ENCODE data around the gene THBS1. TPM values are rescaled to one million over a fixed set of nuclear protein-coding genes. Genes with fewer than 3 reads are reported as not detected.

THBS1 gene
- total and polyA plus RNA-seq, 4 experiments from 2014 or later: 0.77 to 7.6 (median 2.6) TPM

DNA sequence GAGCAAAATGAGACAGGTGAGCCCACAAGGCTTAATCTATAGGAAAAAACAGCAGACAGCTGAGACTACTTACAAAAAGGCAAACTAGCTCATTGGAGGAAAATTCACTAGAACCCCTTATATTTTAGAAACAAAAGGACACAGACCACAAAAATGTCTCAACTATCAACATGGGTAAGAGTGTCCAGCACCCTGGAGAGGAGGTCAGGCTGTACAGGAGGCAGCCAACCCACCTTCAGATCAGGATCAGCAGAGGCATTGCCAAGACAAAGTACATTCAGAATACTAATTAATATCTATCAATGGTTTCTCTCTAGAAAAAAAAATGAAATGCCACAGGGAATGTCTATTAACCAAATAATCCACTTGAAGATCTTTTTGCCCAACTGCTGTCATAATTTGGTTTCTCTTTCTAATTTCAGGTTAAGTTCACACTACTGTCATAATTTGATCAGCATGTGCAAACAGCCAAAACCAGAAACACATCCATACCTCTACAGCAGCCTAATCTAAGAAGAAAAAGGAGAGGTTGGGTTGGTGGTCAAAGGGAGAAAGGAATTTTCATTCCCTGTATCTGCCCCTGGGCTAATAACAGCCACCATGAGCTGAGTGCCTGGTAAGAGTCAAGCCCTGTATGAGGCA lies 26.0 kb upstream of the THBS1 start:
- no peaks in the 10 kb centered on the region for H3K36me3 ChIP-seq (ENCODE audit: insufficient read depth, low read length)
- no peak for DNase-seq
- no peak overlapping the region for H3K27ac ChIP-seq (ENCODE audit: low read depth, low read length)
- intact Hi-C loops (cut with micrococcal nuclease): no loop called here
- Mint-ChIP-seq H3K4me1 (no peaks in the 10 kb centered on the region), H3K36me3 (no peaks in the 10 kb centered on the region), H3K9me3 (peaks cover 0 to 2% (median 0%) of the 10 kb centered on the region in 8 donors), H3K4me3 (no peak overlapping the region), H3K27ac (no peak overlapping the region), H3K27me3 (peaks cover 2 to 12% of the 10 kb centered on the region in 2 donors)
- no peaks in the 10 kb centered on the region for H3K27me3 ChIP-seq (ENCODE audit: insufficient read depth, low read length)
- POLR2A ChIA-PET (ENCODE audit: partially characterized antibody): no interaction called here
- CTCF ChIA-PET (ENCODE audit: partially characterized antibody): no interaction called here
- H3K4me1 ChIP-seq (ENCODE audit: insufficient read depth, low read length): no peaks in the 10 kb centered on the region
- no peak overlapping the region for H3K4me3 ChIP-seq (ENCODE audit: low read length in 2 of 2)
- H3K9me3 ChIP-seq (ENCODE audit: control insufficient read depth in 1 of 2, low read length in 2 of 2): no peaks in the 10 kb centered on the region

GRCh38 chr15:39555885-39556284 lies 25.0 kb upstream of the THBS1 start:
- Mint-ChIP-seq H3K27me3 (peaks cover 2 to 11% of the 10 kb centered on the region in 2 donors), H3K4me1 (no peaks in the 10 kb centered on the region), H3K27ac (no peak overlapping the region), H3K4me3 (no peak overlapping the region), H3K36me3 (no peaks in the 10 kb centered on the region), H3K9me3 (peaks cover 0 to 2% (median 0%) of the 10 kb centered on the region in 8 donors)
- DNase-seq: no peak
- POLR2A ChIA-PET (ENCODE audit: partially characterized antibody): no interaction called here
- Histone ChIP-seq H3K27ac (ENCODE audit: low read depth, low read length) (no peak overlapping the region), H3K36me3 (ENCODE audit: insufficient read depth, low read length) (no peaks in the 10 kb centered on the region), H3K9me3 (ENCODE audit: control insufficient read depth in 1 of 2, low read length in 2 of 2) (no peaks in the 10 kb centered on the region), H3K4me3 (ENCODE audit: low read length in 2 of 2) (no peak overlapping the region), H3K27me3 (ENCODE audit: insufficient read depth, low read length) (no peaks in the 10 kb centered on the region), H3K4me1 (ENCODE audit: insufficient read depth, low read length) (no peaks in the 10 kb centered on the region)
- CTCF ChIA-PET (ENCODE audit: partially characterized antibody): no interaction called here
- intact Hi-C loops (cut with micrococcal nuclease): no loop called here

DNA sequence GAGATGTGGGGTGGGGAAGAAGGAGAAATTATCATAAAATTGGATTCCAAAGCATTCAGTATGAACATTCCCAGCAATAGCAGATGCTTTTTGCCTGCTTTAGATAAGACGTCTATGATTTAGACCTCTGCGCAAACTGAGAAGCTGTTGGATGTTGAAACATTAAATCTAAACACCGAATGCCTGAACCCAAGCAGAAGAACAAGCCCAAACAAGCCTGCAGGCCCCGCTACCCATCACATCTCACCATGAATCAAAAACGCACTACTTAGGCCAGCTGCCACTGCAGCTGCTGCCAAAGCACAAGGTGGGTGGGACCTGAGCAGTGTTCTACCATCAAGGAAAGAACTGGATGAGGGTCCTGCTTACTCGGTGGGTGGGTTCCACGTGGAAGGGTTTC lies 24.4 kb upstream of the THBS1 start:
- Histone ChIP-seq H3K4me3 (ENCODE audit: low read length in 2 of 2) (no peak overlapping the region), H3K4me1 (ENCODE audit: insufficient read depth, low read length) (no peaks in the 10 kb centered on the region), H3K36me3 (ENCODE audit: insufficient read depth, low read length) (no peaks in the 10 kb centered on the region), H3K27ac (ENCODE audit: low read depth, low read length) (no peak overlapping the region), H3K9me3 (ENCODE audit: control insufficient read depth in 1 of 2, low read length in 2 of 2) (no peaks in the 10 kb centered on the region), H3K27me3 (ENCODE audit: insufficient read depth, low read length) (no peaks in the 10 kb centered on the region)
- Mint-ChIP-seq H3K4me1 (no peaks in the 10 kb centered on the region), H3K27me3 (peaks cover 2 to 6% of the 10 kb centered on the region in 2 donors), H3K4me3 (no peak overlapping the region), H3K36me3 (no peaks in the 10 kb centered on the region), H3K27ac (no peak overlapping the region), H3K9me3 (peaks cover 0 to 2% (median 0%) of the 10 kb centered on the region in 8 donors)
- POLR2A ChIA-PET (ENCODE audit: partially characterized antibody): no interaction called here
- no peak for DNase-seq
- CTCF ChIA-PET (ENCODE audit: partially characterized antibody): no interaction called here
- intact Hi-C loops (cut with micrococcal nuclease): no loop called here

DNA sequence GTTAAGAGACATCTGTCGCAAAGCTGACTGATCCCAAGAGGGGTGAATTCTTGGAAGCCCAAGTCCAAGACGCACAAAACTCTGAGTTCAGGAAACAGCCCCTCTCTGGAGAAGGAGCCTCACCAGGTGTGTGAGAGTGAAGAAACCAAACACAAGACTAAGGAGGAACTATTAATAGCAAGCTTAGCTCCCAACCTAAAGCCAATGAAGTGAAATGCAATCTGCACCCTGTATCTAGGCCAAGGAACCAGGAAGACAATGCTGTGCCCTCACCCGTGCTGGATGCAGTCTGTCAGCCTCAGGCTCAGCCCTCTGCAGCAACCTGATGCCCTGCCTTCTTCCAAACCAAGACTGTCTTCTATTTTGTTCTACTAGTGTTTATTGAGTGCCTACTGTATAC lies 22.5 kb upstream of the THBS1 start:
- CTCF ChIA-PET (ENCODE audit: partially characterized antibody): no interaction called here
- peaks cover 0 to 2% of the 10 kb centered on the region in 2 donors for H3K27me3 Mint-ChIP-seq
- no peak for DNase-seq
- no peaks in the 10 kb centered on the region for H3K27me3 ChIP-seq (ENCODE audit: insufficient read depth, low read length)
- intact Hi-C loops (cut with micrococcal nuclease): no loop called here
- no peaks in the 10 kb centered on the region for H3K9me3 Mint-ChIP-seq
- no peaks in the 10 kb centered on the region for H3K4me1 ChIP-seq (ENCODE audit: insufficient read depth, low read length)
- H3K27ac Mint-ChIP-seq: no peak overlapping the region
- no peaks in the 10 kb centered on the region for H3K9me3 ChIP-seq (ENCODE audit: control insufficient read depth in 1 of 2, low read length in 2 of 2)
- no peak overlapping the region for H3K27ac ChIP-seq (ENCODE audit: low read depth, low read length)
- no peak overlapping the region for H3K4me3 Mint-ChIP-seq
- no peak overlapping the region for H3K4me3 ChIP-seq (ENCODE audit: low read length in 2 of 2)
- POLR2A ChIA-PET (ENCODE audit: partially characterized antibody): no interaction called here
- H3K36me3 Mint-ChIP-seq: no peaks in the 10 kb centered on the region
- H3K36me3 ChIP-seq (ENCODE audit: insufficient read depth, low read length): no peaks in the 10 kb centered on the region
- no peaks in the 10 kb centered on the region for H3K4me1 Mint-ChIP-seq

GRCh38 chr15:39564972-39565665 lies 15.8 kb upstream of the THBS1 start:
- ChIA-PET CTCF (ENCODE audit: partially characterized antibody) (interaction anchor here (1.0 kb wide), 2 partner anchors 14 to 15 kb away, joined by 3 read pairs; no protein-coding TSS in a partner anchor), POLR2A (ENCODE audit: partially characterized antibody) (no interaction called here)
- Histone ChIP-seq H3K4me1 (ENCODE audit: insufficient read depth, low read length) (no peaks in the 10 kb centered on the region), H3K9me3 (ENCODE audit: control insufficient read depth in 1 of 2, low read length in 2 of 2) (no peaks in the 10 kb centered on the region), H3K4me3 (ENCODE audit: low read length in 2 of 2) (no peak overlapping the region), H3K27ac (ENCODE audit: low read depth, low read length) (no peak overlapping the region), H3K36me3 (ENCODE audit: insufficient read depth, low read length) (no peaks in the 10 kb centered on the region), H3K27me3 (ENCODE audit: insufficient read depth, low read length) (peaks cover 5% of the 10 kb centered on the region)
- Mint-ChIP-seq H3K4me1 (no peaks in the 10 kb centered on the region), H3K36me3 (no peaks in the 10 kb centered on the region), H3K9me3 (no peaks in the 10 kb centered on the region), H3K27ac (no peak overlapping the region), H3K4me3 (no peak overlapping the region), H3K27me3 (peaks cover 7 to 10% of the 10 kb centered on the region in 2 donors)
- intact Hi-C loops (cut with micrococcal nuclease): no loop called here
- no peak for DNase-seq

DNA sequence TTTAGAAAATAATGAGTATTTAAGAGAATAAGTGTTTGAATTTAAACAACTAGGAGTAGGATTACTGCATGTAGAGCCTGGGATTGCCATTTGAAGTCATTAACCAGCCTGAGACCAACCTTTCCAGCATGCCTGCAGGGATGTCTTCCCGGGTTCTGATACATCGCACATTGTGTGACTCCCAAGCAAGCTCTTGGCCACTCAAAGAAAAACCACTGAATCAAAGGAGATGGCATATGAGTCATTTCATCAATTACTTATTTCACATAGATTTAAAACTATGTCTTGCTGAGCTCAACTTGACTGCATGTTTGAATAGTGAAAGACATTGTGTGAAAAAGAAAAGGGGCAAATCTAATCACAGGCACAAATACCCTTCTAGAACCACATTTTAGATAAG lies 15.0 kb upstream of the THBS1 start:
- Mint-ChIP-seq H3K36me3 (no peaks in the 10 kb centered on the region), H3K9me3 (no peaks in the 10 kb centered on the region), H3K27ac (no peak overlapping the region), H3K4me3 (no peak overlapping the region), H3K27me3 (peaks cover 9 to 10% of the 10 kb centered on the region in 2 donors), H3K4me1 (no peaks in the 10 kb centered on the region)
- intact Hi-C loops (cut with micrococcal nuclease): no loop called here
- no peak overlapping the region for H3K27ac ChIP-seq (ENCODE audit: low read depth, low read length)
- ChIA-PET POLR2A (ENCODE audit: partially characterized antibody) (no interaction called here), CTCF (ENCODE audit: partially characterized antibody) (interaction anchor here (1.0 kb wide), 2 partner anchors 13 to 15 kb away, joined by 3 read pairs; no protein-coding TSS in a partner anchor)
- H3K4me1 ChIP-seq (ENCODE audit: insufficient read depth, low read length): no peaks in the 10 kb centered on the region
- no peak overlapping the region for H3K4me3 ChIP-seq (ENCODE audit: low read length in 2 of 2)
- H3K27me3 ChIP-seq (ENCODE audit: insufficient read depth, low read length): peaks cover 6% of the 10 kb centered on the region
- H3K36me3 ChIP-seq (ENCODE audit: insufficient read depth, low read length): no peaks in the 10 kb centered on the region
- no peak for DNase-seq
- H3K9me3 ChIP-seq (ENCODE audit: control insufficient read depth in 1 of 2, low read length in 2 of 2): no peaks in the 10 kb centered on the region

- intact Hi-C loops (cut with micrococcal nuclease): no loop called here
- ChIA-PET CTCF (ENCODE audit: partially characterized antibody) (interaction anchor here (1.3 kb wide), 1 partner anchor 9 kb away, joined by 3 read pairs; no protein-coding TSS in a partner anchor), POLR2A (ENCODE audit: partially characterized antibody) (no interaction called here)
- no peaks in the 10 kb centered on the region for H3K9me3 Mint-ChIP-seq
- H3K27me3 Mint-ChIP-seq: peaks cover 30 to 31% of the 10 kb centered on the region in 2 donors
- no peak overlapping the region for H3K4me3 ChIP-seq (ENCODE audit: low read length in 2 of 2)
- H3K4me1 Mint-ChIP-seq: no peaks in the 10 kb centered on the region
- H3K36me3 Mint-ChIP-seq: no peaks in the 10 kb centered on the region
- no peaks in the 10 kb centered on the region for H3K36me3 ChIP-seq (ENCODE audit: insufficient read depth, low read length)
- no peaks in the 10 kb centered on the region for H3K4me1 ChIP-seq (ENCODE audit: insufficient read depth, low read length)
- H3K9me3 ChIP-seq (ENCODE audit: control insufficient read depth in 1 of 2, low read length in 2 of 2): no peaks in the 10 kb centered on the region
- no peak overlapping the region for H3K27ac Mint-ChIP-seq
- H3K4me3 Mint-ChIP-seq: no peak overlapping the region
- no peak overlapping the region for H3K27ac ChIP-seq (ENCODE audit: low read depth, low read length)
- peaks cover 8% of the 10 kb centered on the region for H3K27me3 ChIP-seq (ENCODE audit: insufficient read depth, low read length)
- no peak for DNase-seq
Measured at GRCh38 chr15:39573287-39573686, 7.6 kb upstream of the THBS1 start.

All from CD4-positive, alpha-beta memory T cell (primary cell).